Neural cell (in vitro differentiated cells): ENCODE measurements around the gene SLC15A4. TPM values are rescaled to one million over a fixed set of nuclear protein-coding genes. Genes with fewer than 3 reads are reported as not detected.

Experiments used
- H2AFZ ChIP-seq: fragments of 200-600, 300-800 bp; sonication (generic), shearing (Covaris generic); 2 replicates; pipeline ENCODE4 v1.6.0; 2014; ENCODE audit warnings: low read depth, mild to moderate bottlenecking, antibody characterized with exemption, low read length, moderate library complexity
- H3F3A ChIP-seq: fragments of 200-600 bp; shearing (Covaris generic); 2 replicates; pipeline ENCODE4 v1.6.1; 2016; ENCODE audit warnings: mild to moderate bottlenecking, moderate library complexity, mixed read lengths, antibody characterized with exemption, low read length; ENCODE audit not compliant: insufficient read depth, poor library complexity, severe bottlenecking
- H3K27ac ChIP-seq: fragments of 200-600, 300-800 bp; sonication (generic), shearing (Covaris generic); 2 replicates; pipeline ENCODE4 v1.5.1; 2014; ENCODE audit warnings: mild to moderate bottlenecking, low read length, moderate library complexity
- H3K27me3 ChIP-seq: fragments of 300-800, 200-600 bp; sonication (generic), shearing (Covaris generic); 2 replicates; pipeline ENCODE4 v1.6.0; 2014; ENCODE audit warnings: mild to moderate bottlenecking, low read depth, low read length, moderate library complexity; ENCODE audit not compliant: insufficient read depth
- H3K36me3 ChIP-seq: fragments of 300-800, 200-600 bp; sonication (generic), shearing (Covaris generic); 2 replicates; pipeline ENCODE4 v1.5.1; 2014; ENCODE audit warnings: mild to moderate bottlenecking, antibody characterized with exemption, low read length, moderate library complexity; ENCODE audit not compliant: insufficient read depth
- H3K4me2 ChIP-seq: fragments of 300-800, 200-600 bp; sonication (generic), shearing (Covaris generic); 2 replicates; pipeline ENCODE4 v1.6.0; 2014; ENCODE audit warnings: mild to moderate bottlenecking, low read length
- H3K4me3 ChIP-seq: fragments of 300-800, 200-600 bp; sonication (generic), shearing (Covaris generic); 2 replicates; pipeline ENCODE4 v1.5.1; 2014; ENCODE audit warnings: mild to moderate bottlenecking, low read length, moderate library complexity
- H3K79me2 ChIP-seq: fragments of 200-600 bp; shearing (Covaris generic); replicated peaks from 2 replicates; pipeline ENCODE4 v1.6.0; 2014; ENCODE audit warnings: mild to moderate bottlenecking, low read length, moderate library complexity; ENCODE audit not compliant: insufficient read depth
- H3K9ac ChIP-seq: fragments of 300-800, 200-600 bp; sonication (generic), shearing (Covaris generic); 2 replicates; pipeline ENCODE4 v1.6.1; 2016; ENCODE audit warnings: mild to moderate bottlenecking, low read length, mixed read lengths
- H3K9me2 ChIP-seq: fragments of 200-600 bp; shearing (Covaris generic); 2 replicates; pipeline ENCODE4 v1.6.1; 2016; ENCODE audit warnings: mild to moderate bottlenecking, low read length, mixed read lengths; ENCODE audit not compliant: insufficient read depth
- H3K9me3 ChIP-seq: fragments of 200-600, 300-800 bp; sonication (generic), shearing (Covaris generic); 2 replicates; pipeline ENCODE4 v1.6.1; 2016; ENCODE audit warnings: mild to moderate bottlenecking, mixed run types, low read length, moderate library complexity, mixed read lengths
- H4K20me1 ChIP-seq: fragments of 200-600 bp; shearing (Covaris generic); 2 replicates; pipeline ENCODE4 v1.6.1; 2016; ENCODE audit warnings: mild to moderate bottlenecking, mixed run types; ENCODE audit not compliant: insufficient read depth
- EP300 ChIP-seq: fragments of 450-650 bp; conservative IDR thresholded peaks from 2 replicates; pipeline ENCODE4 v1.6.1; 2014; ENCODE audit warnings: antibody characterized with exemption, mild to moderate bottlenecking, moderate library complexity; ENCODE audit not compliant: poor library complexity, severe bottlenecking
- EZH2 ChIP-seq: fragments of 200-600, 300-800 bp; shearing (Covaris generic), sonication (generic); IDR thresholded peaks from 2 replicates; pipeline ENCODE4 v1.6.1; 2014; ENCODE audit warnings: antibody characterized with exemption, low read length, borderline replicate concordance, mild to moderate bottlenecking; ENCODE audit not compliant: insufficient read depth, poor library complexity, severe bottlenecking
- MXI1 ChIP-seq: fragments of 450-650 bp; conservative IDR thresholded peaks from 2 replicates; pipeline ENCODE4 v1.6.1; 2014; ENCODE audit warnings: antibody characterized with exemption, mild to moderate bottlenecking; ENCODE audit not compliant: poor library complexity, severe bottlenecking
- POLR2AphosphoS5 ChIP-seq: IDR thresholded peaks from 2 replicates; pipeline ENCODE4 v1.6.1; 2012
- RAD21 ChIP-seq: fragments of 450-650 bp; conservative IDR thresholded peaks from 2 replicates; pipeline ENCODE4 v1.6.1; 2014; ENCODE audit warnings: antibody characterized with exemption, mild to moderate bottlenecking, moderate library complexity
- SMC3 ChIP-seq: fragments of 450-650 bp; conservative IDR thresholded peaks from 2 replicates; pipeline ENCODE4 v1.6.1; 2014; ENCODE audit warnings: antibody characterized with exemption, mild to moderate bottlenecking, moderate library complexity; ENCODE audit not compliant: poor library complexity
- TAF1 ChIP-seq: IDR thresholded peaks from 2 replicates; pipeline ENCODE4 v1.6.1; 2012; ENCODE audit warnings: low read depth
- polyA plus RNA-seq: library from polyadenylated mRNA; depleted of rRNA; stranded (reverse); fragments of >200 nt; gene quantifications from 2 replicates; pipeline ENCODE4 v1.2.3, GENCODE V29; 2014
- TF ChIP-seq, protein P1 (sequence below): fragments of 450-650 bp; IDR thresholded peaks from 2 replicates; pipeline ENCODE4 v1.5.1; 2014; ENCODE audit warnings: antibody characterized with exemption, mild to moderate bottlenecking, moderate library complexity; ENCODE audit not compliant: poor library complexity, severe bottlenecking
- TF ChIP-seq, protein P2 (sequence below): IDR thresholded peaks from 2 replicates; pipeline ENCODE4 v1.6.1; 2012; ENCODE audit warnings: borderline replicate concordance

The SLC15A4 gene
- polyA plus RNA-seq, 1 donor from 2014 or later: 34.7 TPM

GRCh38 chr12:128772249-128772648, 51.5 kb downstream of the SLC15A4 start:
- H3K9me3 ChIP-seq: no peaks in the 10 kb centered on the region
- H3K27me3 ChIP-seq: no peaks in the 10 kb centered on the region
- no peaks in the 10 kb centered on the region for H4K20me1 ChIP-seq
- TF ChIP-seq, protein P1, sequence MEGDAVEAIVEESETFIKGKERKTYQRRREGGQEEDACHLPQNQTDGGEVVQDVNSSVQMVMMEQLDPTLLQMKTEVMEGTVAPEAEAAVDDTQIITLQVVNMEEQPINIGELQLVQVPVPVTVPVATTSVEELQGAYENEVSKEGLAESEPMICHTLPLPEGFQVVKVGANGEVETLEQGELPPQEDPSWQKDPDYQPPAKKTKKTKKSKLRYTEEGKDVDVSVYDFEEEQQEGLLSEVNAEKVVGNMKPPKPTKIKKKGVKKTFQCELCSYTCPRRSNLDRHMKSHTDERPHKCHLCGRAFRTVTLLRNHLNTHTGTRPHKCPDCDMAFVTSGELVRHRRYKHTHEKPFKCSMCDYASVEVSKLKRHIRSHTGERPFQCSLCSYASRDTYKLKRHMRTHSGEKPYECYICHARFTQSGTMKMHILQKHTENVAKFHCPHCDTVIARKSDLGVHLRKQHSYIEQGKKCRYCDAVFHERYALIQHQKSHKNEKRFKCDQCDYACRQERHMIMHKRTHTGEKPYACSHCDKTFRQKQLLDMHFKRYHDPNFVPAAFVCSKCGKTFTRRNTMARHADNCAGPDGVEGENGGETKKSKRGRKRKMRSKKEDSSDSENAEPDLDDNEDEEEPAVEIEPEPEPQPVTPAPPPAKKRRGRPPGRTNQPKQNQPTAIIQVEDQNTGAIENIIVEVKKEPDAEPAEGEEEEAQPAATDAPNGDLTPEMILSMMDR: no peak
- TF ChIP-seq POLR2AphosphoS5: no peak
- no peak for TF ChIP-seq EP300
- TF ChIP-seq RAD21: no peak
- TF ChIP-seq, protein P2, sequence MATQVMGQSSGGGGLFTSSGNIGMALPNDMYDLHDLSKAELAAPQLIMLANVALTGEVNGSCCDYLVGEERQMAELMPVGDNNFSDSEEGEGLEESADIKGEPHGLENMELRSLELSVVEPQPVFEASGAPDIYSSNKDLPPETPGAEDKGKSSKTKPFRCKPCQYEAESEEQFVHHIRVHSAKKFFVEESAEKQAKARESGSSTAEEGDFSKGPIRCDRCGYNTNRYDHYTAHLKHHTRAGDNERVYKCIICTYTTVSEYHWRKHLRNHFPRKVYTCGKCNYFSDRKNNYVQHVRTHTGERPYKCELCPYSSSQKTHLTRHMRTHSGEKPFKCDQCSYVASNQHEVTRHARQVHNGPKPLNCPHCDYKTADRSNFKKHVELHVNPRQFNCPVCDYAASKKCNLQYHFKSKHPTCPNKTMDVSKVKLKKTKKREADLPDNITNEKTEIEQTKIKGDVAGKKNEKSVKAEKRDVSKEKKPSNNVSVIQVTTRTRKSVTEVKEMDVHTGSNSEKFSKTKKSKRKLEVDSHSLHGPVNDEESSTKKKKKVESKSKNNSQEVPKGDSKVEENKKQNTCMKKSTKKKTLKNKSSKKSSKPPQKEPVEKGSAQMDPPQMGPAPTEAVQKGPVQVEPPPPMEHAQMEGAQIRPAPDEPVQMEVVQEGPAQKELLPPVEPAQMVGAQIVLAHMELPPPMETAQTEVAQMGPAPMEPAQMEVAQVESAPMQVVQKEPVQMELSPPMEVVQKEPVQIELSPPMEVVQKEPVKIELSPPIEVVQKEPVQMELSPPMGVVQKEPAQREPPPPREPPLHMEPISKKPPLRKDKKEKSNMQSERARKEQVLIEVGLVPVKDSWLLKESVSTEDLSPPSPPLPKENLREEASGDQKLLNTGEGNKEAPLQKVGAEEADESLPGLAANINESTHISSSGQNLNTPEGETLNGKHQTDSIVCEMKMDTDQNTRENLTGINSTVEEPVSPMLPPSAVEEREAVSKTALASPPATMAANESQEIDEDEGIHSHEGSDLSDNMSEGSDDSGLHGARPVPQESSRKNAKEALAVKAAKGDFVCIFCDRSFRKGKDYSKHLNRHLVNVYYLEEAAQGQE: no peak
- TF ChIP-seq SMC3: no peak
- no peak for TF ChIP-seq MXI1
- no peak for TF ChIP-seq EZH2
- TF ChIP-seq TAF1: no peak
- H3K4me2 ChIP-seq: no peak overlapping the region
- no peak overlapping the region for H3K9ac ChIP-seq
- H2AFZ ChIP-seq: no peak overlapping the region
- H3K79me2 ChIP-seq: no peaks in the 10 kb centered on the region
- no peak overlapping the region for H3K4me3 ChIP-seq
- H3F3A ChIP-seq: no peaks in the 10 kb centered on the region
- H3K9me2 ChIP-seq: no peaks in the 10 kb centered on the region
- no peaks in the 10 kb centered on the region for H3K36me3 ChIP-seq
- H3K27ac ChIP-seq: no peak overlapping the region

- Histone ChIP-seq H3K9me2 (no peaks in the 10 kb centered on the region), H3K9me3 (no peaks in the 10 kb centered on the region), H3K79me2 (no peaks in the 10 kb centered on the region), H3K27ac (no peak overlapping the region), H3K36me3 (no peaks in the 10 kb centered on the region), H3K4me2 (no peak overlapping the region), H3F3A (no peaks in the 10 kb centered on the region), H2AFZ (no peak overlapping the region), H3K4me3 (no peak overlapping the region), H4K20me1 (no peaks in the 10 kb centered on the region), H3K27me3 (no peaks in the 10 kb centered on the region), H3K9ac (no peak overlapping the region)
- no peak for TF ChIP-seq TAF1
Observed at GRCh38 chr12:128771681-128772080, 52.1 kb downstream of the SLC15A4 start.

DNA sequence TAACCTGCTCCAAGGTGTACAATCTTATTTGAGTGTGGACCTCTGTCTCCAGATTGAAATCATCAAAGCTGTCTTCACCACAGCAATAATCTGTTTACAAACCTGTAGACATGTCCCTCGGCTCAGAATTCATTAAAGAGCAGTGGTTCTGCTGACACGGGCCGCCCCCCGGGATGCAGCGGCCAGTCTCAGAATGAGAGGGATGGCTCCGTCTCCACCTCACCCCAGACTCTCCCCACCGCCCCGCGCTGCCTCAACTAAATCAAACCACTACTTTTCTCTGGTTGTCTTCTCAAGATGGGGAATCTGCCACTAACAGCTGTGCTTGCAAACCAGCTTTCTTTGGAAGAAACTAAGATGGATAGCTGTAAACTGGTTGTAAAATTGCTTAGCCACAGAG, 56.2 kb downstream of the SLC15A4 start:
- Histone ChIP-seq H3K4me3 (no peak overlapping the region), H3K9me3 (no peaks in the 10 kb centered on the region), H3K27me3 (no peaks in the 10 kb centered on the region), H2AFZ (no peak overlapping the region), H4K20me1 (no peaks in the 10 kb centered on the region), H3K9ac (no peak overlapping the region), H3K4me2 (no peak overlapping the region), H3F3A (no peaks in the 10 kb centered on the region), H3K27ac (no peak overlapping the region), H3K79me2 (no peaks in the 10 kb centered on the region), H3K9me2 (no peaks in the 10 kb centered on the region), H3K36me3 (no peaks in the 10 kb centered on the region)
- TF ChIP-seq, protein P2: no peak
- TF ChIP-seq EP300: no peak
- TF ChIP-seq TAF1: no peak
